RWPE2 (cell line): ENCODE measurements around the gene PPM1D.

Experiments
- ATAC-seq: fragments of 200-7000 bp; cut with Tn5 transposase; 3 replicates; pipeline ENCODE4 v1.9.1; 2021; ENCODE audit warnings: low read depth
- DNase-seq: peaks from one replicate; pipeline ENCODE4 v3.0.0-alpha.2; 2020; ENCODE audit warnings: low spot score
- H3K27ac ChIP-seq: fragments of 450-650 bp; 2 replicates; pipeline ENCODE4 v1.5.1; 2017; ENCODE audit warnings: mild to moderate bottlenecking; ENCODE audit not compliant: poor library complexity, severe bottlenecking
- H3K27me3 ChIP-seq: fragments of 250-450 bp; sonication (Bioruptor Pico); 2 replicates; pipeline ENCODE4 v1.5.1; 2021; ENCODE audit warnings: mild to moderate bottlenecking, moderate library complexity; ENCODE audit not compliant: insufficient read depth, poor library complexity, severe bottlenecking
- H3K36me3 ChIP-seq: fragments of 250-450 bp; sonication (Bioruptor Pico); 2 replicates; pipeline ENCODE4 v1.5.1; 2020; ENCODE audit warnings: low read depth, mild to moderate bottlenecking, moderate library complexity
- H3K4me1 ChIP-seq: fragments of 250-450 bp; sonication (Bioruptor Pico); 2 replicates; pipeline ENCODE4 v1.5.1; 2021; ENCODE audit warnings: mild to moderate bottlenecking, moderate library complexity; ENCODE audit not compliant: insufficient read depth, poor library complexity, severe bottlenecking
- H3K4me3 ChIP-seq: fragments of 250-450 bp; sonication (Bioruptor Pico); 2 replicates; pipeline ENCODE4 v1.5.1; 2021; ENCODE audit warnings: mild to moderate bottlenecking, moderate library complexity; ENCODE audit not compliant: severe bottlenecking
- H3K9me3 ChIP-seq: fragments of 250-450 bp; sonication (Bioruptor Pico); 2 replicates; pipeline ENCODE4 v1.5.1; 2021; ENCODE audit warnings: mild to moderate bottlenecking, moderate library complexity; ENCODE audit not compliant: severe bottlenecking
- TF ChIP-seq, protein P1 (sequence below): fragments of 450-650 bp; IDR thresholded peaks from one replicate; pipeline ENCODE4 v1.5.1; 2017; ENCODE audit warnings: mild to moderate bottlenecking, moderate library complexity; ENCODE audit not compliant: poor library complexity, severe bottlenecking

PPM1D gene

GRCh38 chr17:60641810-60642220 is 41.8 kb downstream of the PPM1D start:
- H3K36me3 ChIP-seq: peaks cover 9% of the 10 kb centered on the region
- no peak overlapping the region for H3K27ac ChIP-seq
- ATAC-seq (peak; percentile 58; the same call in 2 of the 3 replicates), DNase-seq (no peak)
- H3K4me1 ChIP-seq: no peaks in the 10 kb centered on the region
- TF ChIP-seq, protein P1, sequence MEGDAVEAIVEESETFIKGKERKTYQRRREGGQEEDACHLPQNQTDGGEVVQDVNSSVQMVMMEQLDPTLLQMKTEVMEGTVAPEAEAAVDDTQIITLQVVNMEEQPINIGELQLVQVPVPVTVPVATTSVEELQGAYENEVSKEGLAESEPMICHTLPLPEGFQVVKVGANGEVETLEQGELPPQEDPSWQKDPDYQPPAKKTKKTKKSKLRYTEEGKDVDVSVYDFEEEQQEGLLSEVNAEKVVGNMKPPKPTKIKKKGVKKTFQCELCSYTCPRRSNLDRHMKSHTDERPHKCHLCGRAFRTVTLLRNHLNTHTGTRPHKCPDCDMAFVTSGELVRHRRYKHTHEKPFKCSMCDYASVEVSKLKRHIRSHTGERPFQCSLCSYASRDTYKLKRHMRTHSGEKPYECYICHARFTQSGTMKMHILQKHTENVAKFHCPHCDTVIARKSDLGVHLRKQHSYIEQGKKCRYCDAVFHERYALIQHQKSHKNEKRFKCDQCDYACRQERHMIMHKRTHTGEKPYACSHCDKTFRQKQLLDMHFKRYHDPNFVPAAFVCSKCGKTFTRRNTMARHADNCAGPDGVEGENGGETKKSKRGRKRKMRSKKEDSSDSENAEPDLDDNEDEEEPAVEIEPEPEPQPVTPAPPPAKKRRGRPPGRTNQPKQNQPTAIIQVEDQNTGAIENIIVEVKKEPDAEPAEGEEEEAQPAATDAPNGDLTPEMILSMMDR: peak; percentile 37
- peaks cover 2% of the 10 kb centered on the region for H3K9me3 ChIP-seq
- no peaks in the 10 kb centered on the region for H3K27me3 ChIP-seq
- H3K4me3 ChIP-seq: no peak overlapping the region

- DNase-seq (no peak), ATAC-seq (no peak)
- Histone ChIP-seq H3K4me1 (no peaks in the 10 kb centered on the region), H3K27me3 (no peaks in the 10 kb centered on the region), H3K4me3 (no peak overlapping the region), H3K27ac (no peak overlapping the region), H3K36me3 (peaks cover 9% of the 10 kb centered on the region), H3K9me3 (peaks cover 2% of the 10 kb centered on the region)
- TF ChIP-seq, protein P1: no peak
Observed at GRCh38 chr17:60645918-60646523, 46.0 kb downstream of the PPM1D start.

DNA sequence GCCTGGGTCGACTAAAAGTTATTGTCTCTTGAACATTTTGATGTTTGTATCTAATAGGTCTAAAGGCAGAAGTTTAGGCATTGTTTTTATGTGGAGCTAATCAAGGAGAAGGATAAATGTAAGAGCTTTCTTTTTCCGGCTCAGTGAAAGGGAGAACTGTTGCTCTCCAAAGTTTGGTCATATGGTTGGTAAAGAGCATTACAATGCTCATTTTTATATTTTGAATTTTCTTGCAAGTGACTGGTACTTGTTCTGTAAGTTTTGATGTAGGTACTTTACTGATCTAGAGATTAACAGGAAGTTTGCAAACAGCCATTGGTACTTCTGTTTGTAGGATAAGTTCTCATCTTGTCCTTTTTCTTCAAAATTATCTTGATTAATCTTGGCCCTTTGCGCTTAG is 46.7 kb downstream of the PPM1D start:
- peaks cover 2% of the 10 kb centered on the region for H3K9me3 ChIP-seq
- DNase-seq (no peak), ATAC-seq (no peak)
- TF ChIP-seq, protein P1: no peak
- no peak overlapping the region for H3K4me3 ChIP-seq
- H3K4me1 ChIP-seq: no peaks in the 10 kb centered on the region
- no peak overlapping the region for H3K27ac ChIP-seq
- H3K36me3 ChIP-seq: peaks cover 9% of the 10 kb centered on the region
- H3K27me3 ChIP-seq: no peaks in the 10 kb centered on the region

DNA sequence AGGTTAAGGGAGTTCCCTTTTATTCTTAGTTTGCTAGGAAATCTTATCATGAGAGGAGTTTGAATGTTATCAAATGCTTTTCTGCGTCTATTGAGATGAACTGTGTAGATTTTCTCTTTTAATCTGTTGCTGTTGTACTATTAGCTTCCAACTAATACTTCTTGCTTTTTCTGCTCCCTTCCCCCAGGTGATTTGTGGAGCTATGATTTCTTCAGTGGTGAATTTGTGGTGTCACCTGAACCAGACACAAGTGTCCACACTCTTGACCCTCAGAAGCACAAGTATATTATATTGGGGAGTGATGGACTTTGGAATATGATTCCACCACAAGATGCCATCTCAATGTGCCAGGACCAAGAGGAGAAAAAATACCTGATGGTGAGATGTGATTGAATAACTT is 47.7 kb downstream of the PPM1D start:
- Histone ChIP-seq H3K4me3 (no peak overlapping the region), H3K4me1 (no peaks in the 10 kb centered on the region), H3K27ac (no peak overlapping the region), H3K9me3 (peaks cover 2% of the 10 kb centered on the region), H3K36me3 (peaks cover 9% of the 10 kb centered on the region), H3K27me3 (no peaks in the 10 kb centered on the region)
- ATAC-seq (no peak), DNase-seq (no peak)
- TF ChIP-seq, protein P1: no peak

GRCh38 chr17:60652454-60653247 is 52.7 kb downstream of the PPM1D start:
- DNase-seq (no peak), ATAC-seq (no peak)
- TF ChIP-seq, protein P1: no peak
- peaks cover 13% of the 10 kb centered on the region for H3K36me3 ChIP-seq
- no peak overlapping the region for H3K27ac ChIP-seq
- H3K27me3 ChIP-seq: no peaks in the 10 kb centered on the region
- no peak overlapping the region for H3K4me3 ChIP-seq
- no peaks in the 10 kb centered on the region for H3K4me1 ChIP-seq
- H3K9me3 ChIP-seq: no peaks in the 10 kb centered on the region
